Measurements from ENCODE around the gene PRAME.
"Not testable (repeated sequence)": the region's sequence is repeated elsewhere in the genome, so short reads cannot be mapped to it uniquely, and the experiment has no call there.

DNA sequence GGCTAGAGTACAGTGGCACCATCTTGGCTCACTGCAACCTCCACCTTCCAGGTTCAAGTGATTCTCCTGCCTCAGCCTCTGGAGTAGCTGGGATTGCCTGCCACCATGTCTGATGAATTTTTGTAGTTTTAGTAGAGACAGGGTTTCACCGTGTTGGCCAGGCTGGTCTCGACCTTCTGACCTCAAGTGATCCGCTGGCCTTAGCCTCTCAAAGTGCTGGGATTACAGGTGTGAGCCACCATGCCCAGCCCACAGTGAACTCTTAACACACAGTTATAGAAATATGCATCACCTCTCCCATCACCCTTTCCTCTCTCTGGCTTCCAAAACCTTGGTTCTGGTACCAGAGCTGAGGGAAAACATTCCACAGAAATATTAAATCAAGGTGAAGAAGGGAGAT, 49.0 kb upstream of the PRAME start:
- TF ChIP-seq POLR2AphosphoS5 (IDR thresholded peaks at IDR 0.05; ENCODE audit: low read depth, low read length); CTCF (IDR thresholded peaks at IDR 0.05); SIN3A (IDR thresholded peaks at IDR 0.05; ENCODE audit: borderline replicate concordance, insufficient read depth, low read depth, low read length); REST (IDR thresholded peaks at IDR 0.05; ENCODE audit: insufficient read depth in 1 of 2, low read depth in 2 of 2, low read length in 1 of 2); TCF7L2 (IDR thresholded peaks at IDR 0.05; ENCODE audit: low read depth, low read length): not testable (repeated sequence)

Measured in Panc1 (cell line).